GM12872 (cell line): ENCODE measurements around the gene HDAC10.

ENCODE experiments used
- TF ChIP-seq, protein P1 (sequence below): IDR thresholded peaks from 3 replicates; pipeline ENCODE4 v1.5.1; 2011; ENCODE audit warnings: low read depth, mild to moderate bottlenecking, low read length, moderate library complexity; ENCODE audit not compliant: insufficient read depth

The HDAC10 gene

DNA sequence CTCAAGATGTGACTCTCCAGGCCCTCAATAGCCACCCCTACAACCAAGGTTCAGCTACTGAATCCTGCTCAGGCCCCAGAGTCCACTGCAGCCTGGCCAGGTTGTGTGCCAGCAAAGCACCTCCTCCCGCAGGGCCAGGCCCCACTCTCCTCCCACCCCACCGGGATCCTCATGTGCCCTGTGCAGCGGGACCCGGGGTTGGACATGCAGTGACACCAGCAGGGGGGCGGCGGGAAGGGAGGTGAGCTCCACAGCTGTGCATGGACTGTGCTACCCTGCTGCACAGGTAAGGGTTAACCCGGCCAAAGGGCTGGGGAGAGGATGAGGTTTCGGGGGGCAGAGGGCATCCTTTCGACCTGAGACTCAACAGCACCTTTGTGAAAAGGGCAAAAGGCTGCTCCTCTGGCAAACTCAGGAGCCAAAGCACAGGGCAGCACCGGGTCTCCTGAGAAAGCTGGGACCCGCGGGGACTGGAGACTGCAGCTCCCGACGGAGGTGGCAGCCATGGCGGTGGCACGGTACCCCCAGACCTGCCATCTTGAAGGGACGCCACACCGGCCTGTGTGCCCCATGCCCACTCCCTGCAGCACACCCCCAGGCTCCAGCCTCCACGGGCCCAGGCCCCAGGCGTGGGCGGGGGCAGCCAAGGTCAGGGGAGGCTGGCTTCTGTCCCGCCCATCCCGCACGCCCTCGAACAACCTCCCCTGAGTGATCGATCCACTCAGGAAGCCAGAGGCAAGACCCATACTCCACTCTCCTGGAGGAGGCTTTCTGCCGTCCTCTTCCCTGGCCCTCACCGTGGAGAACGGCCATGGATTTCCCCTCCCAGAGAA, 45.8 kb upstream of the HDAC10 start:
- TF ChIP-seq, protein P1, sequence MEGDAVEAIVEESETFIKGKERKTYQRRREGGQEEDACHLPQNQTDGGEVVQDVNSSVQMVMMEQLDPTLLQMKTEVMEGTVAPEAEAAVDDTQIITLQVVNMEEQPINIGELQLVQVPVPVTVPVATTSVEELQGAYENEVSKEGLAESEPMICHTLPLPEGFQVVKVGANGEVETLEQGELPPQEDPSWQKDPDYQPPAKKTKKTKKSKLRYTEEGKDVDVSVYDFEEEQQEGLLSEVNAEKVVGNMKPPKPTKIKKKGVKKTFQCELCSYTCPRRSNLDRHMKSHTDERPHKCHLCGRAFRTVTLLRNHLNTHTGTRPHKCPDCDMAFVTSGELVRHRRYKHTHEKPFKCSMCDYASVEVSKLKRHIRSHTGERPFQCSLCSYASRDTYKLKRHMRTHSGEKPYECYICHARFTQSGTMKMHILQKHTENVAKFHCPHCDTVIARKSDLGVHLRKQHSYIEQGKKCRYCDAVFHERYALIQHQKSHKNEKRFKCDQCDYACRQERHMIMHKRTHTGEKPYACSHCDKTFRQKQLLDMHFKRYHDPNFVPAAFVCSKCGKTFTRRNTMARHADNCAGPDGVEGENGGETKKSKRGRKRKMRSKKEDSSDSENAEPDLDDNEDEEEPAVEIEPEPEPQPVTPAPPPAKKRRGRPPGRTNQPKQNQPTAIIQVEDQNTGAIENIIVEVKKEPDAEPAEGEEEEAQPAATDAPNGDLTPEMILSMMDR, result no peak

DNA sequence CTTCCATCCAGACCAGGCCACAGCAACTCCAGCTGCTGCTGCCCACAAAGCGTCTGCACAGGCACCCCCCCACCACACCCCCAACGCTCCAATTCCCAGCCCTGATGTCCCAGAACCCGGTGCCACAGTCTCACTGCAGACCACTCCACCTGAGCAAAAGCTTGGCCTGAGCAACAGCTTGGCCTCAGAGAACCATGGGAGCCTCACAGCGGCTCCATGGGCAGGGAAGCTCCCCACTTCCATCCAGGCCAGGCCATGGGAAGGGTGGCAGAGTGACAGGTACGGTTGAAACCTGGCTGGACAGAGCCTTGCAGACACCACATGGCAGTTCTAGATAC, 43.2 kb upstream of the HDAC10 start:
- TF ChIP-seq, protein P1, result no peak

DNA sequence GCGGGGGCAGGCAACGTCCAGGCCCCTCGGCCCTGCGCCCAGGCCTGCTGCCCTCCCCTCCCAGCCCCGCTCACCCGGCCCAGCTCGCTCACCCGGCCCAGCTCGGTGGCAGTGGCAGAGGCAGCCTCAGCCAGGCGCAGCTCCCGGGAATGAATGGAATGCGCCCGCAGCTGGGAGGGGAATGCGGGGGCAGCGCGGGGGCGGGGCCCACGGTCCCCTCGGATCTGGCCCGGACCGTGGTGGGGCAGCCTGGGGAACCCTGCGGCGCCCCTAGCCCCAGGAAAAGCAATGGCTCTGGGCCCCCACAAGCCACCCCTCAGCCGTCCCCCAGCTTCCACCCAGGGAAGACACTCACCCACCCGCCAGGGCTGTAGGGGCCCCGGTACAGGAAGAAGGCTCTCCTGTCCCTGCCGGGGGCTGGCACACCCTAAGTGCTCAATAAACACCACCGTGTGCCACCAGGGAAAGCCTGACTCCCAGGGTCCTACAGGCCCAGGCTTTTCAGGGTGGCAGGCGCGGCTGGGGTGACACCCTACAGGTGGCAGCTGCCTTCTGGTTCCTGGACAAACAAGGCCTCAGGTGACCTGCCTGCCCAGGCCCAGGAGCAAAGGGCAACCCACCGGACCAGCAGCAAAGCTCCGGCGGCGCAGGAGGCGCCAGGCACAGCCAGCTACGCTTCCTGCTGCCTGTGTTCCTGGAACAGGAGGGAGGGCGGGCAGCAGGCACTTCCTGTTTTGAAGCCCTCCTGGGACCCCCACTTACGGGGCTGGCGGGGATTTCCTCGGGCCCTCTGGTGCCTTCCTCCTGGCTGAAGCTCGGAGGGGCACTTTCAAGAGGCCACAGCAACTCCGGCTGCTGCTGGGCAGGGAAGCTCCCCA, 42.6 kb upstream of the HDAC10 start:
- TF ChIP-seq, protein P1, result no peak

DNA sequence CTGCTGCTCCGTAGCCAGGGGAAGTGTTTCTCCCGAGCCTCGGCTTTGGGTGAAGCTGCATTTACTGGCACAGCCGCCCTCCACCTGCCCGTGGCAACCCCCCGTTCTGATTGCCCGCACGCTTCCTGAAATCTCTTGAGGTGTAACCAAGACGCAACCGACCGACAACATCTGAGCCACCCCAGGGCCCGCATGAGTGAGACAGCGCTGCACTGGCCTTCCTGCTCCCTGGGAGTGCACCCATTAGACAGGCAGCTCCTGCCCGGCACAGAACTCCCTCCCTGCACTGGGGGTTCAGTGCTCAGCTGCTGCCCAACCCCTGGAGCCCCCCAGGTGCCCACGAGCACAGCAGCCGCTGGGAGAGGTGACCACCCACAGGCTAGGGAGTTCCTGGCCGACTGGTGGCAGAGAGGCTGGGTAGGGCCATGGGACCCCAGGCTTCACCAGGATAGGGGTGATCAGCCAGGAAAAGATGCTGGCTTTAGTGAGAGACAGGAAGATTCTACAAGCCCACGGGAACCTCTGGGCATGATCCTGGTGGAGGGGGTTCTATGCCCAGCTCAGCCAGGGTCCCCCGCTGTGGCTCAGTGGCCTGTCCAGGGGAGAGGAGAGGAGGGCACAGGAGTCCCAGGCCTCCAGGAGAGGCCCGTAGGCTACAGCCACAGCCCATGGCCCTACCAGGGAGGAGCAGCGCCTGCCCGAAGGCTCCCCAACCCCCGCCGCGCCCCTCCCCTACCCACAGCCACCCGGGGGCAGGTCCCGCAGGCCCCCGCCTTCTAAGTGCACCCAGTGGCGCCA, 41.8 kb upstream of the HDAC10 start:
- TF ChIP-seq, protein P1, result no peak

DNA sequence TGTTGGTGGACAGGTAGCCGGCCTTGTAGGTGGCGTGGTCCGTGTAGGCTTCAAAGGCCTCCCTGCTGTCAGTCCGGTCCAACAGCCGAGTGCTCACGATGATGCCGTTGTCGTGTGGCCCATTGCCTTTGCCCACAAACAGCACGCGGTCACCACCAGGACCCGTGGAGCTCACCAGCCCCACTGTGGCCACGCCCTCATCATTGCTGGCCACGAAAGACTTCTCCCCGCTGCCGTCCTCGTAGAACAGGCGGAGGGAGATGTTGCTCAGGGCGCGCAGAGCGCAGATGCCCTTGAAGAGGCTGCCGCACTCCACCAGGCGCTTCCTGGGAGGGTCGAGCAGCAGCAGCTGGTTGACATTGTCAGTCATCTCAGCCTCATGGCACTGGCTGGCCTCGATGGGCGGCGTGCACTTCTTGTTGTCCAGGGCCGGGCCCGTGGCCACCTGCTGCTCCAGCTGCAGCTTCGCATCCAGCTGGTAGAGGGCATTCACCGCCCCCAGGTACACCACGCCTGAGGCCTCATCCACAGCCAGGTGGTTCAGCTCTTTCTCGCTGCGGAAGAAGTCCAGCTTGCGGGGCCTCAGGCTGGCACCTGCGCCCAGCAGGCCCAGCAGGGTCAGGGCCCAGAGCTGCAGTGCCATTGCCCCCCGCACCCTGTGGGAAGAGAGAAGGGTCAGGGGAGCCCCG, 39.0 kb upstream of the HDAC10 start:
- TF ChIP-seq, protein P1, result no peak

DNA sequence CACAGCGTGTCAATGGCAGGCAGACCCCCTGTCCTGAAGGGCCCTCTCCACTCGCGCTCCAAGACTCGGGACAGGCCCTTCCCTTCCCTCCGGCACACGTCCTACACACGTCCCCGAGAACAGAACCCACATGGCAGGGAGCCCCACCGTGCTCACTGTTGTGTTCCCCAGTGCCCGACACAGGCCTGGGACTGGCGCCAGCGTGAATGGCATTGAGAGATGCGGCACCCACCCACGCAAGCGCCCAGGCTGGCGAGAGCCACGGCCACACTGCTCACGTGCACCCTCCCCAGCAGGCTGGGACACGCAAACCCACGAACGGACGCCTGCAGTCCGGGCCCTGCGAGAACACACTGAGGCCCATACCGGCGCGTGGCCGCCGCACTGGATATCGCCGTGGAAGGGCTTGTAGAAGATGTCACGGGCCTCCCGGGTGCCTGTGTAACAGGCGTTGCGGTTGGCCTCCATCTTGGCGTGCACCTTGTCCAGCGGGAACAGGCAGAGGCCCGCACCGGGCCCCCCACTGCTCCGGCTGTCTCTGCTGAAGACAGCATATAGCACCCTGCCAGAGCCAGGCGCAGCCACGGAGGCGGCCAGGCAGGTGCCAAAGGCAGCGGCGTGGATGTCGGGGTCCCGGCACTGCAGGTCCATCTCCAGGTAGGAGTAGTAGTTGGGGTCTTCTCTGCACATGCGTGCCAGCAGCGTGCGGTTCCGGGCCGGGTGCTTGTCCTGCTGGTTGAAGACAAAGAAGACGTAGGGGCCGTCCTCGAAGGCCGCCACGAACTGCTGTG, 38.3 kb upstream of the HDAC10 start:
- TF ChIP-seq, protein P1, result no peak
